Fibroblast of skin of left biceps (primary cell): ENCODE measurements around the gene ATXN7L1.
"Not testable (repeated sequence)": the region's sequence is repeated elsewhere in the genome, so short reads cannot be mapped to it uniquely, and the experiment has no call there.

Experiments
- DNase-seq, 2 experiments: peaks; one replicate each; pipeline ENCODE4 v3.0.0-alpha.2; 2013; ENCODE audit warnings: low read depth in 2 of 2

Gene ATXN7L1

GRCh38 chr7:105892387-105892786 lies 16.0 kb upstream of the ATXN7L1 start:
- no peak for DNase-seq

GRCh38 chr7:105890290-105890997 lies 14.0 kb upstream of the ATXN7L1 start:
- no peak for DNase-seq

GRCh38 chr7:105887569-105888189 lies 11.3 kb upstream of the ATXN7L1 start:
- no peak for DNase-seq

GRCh38 chr7:105886776-105887175 lies 10.4 kb upstream of the ATXN7L1 start:
- DNase-seq, result no peak

GRCh38 chr7:105885387-105886111 lies 9.2 kb upstream of the ATXN7L1 start:
- DNase-seq, result no peak

GRCh38 chr7:105883179-105883578 lies 6.8 kb upstream of the ATXN7L1 start:
- not testable (repeated sequence) for DNase-seq

- no peak for DNase-seq
Measured at GRCh38 chr7:105881439-105881838, 5.0 kb upstream of the ATXN7L1 start.

- no peak for DNase-seq
Measured at GRCh38 chr7:105880571-105881330, 4.4 kb upstream of the ATXN7L1 start.

GRCh38 chr7:105879782-105880181 lies 3.4 kb upstream of the ATXN7L1 start:
- no peak for DNase-seq

- no peak for DNase-seq
Measured at GRCh38 chr7:105878746-105879605, 2.6 kb upstream of the ATXN7L1 start.

GRCh38 chr7:105877736-105878135 lies 1.3 kb upstream of the ATXN7L1 start:
- DNase-seq, result no peak

GRCh38 chr7:105876964-105877601 lies 684 bp upstream of the ATXN7L1 start:
- DNase-seq, result no peak

GRCh38 chr7:105875505-105875904 lies 894 bp downstream of the ATXN7L1 start:
- no peak for DNase-seq

- no peak for DNase-seq
Measured at GRCh38 chr7:105874055-105874454, 2.3 kb downstream of the ATXN7L1 start.

GRCh38 chr7:105872491-105872890 lies 3.9 kb downstream of the ATXN7L1 start:
- DNase-seq, result no peak

GRCh38 chr7:105871142-105871541 lies 5.3 kb downstream of the ATXN7L1 start:
- DNase-seq, result no peak

GRCh38 chr7:105866102-105866801 lies 10.1 kb downstream of the ATXN7L1 start:
- DNase-seq, result no peak

- no peak for DNase-seq
Measured at GRCh38 chr7:105863876-105864275, 12.5 kb downstream of the ATXN7L1 start.

GRCh38 chr7:105862770-105863169 lies 13.6 kb downstream of the ATXN7L1 start:
- no peak for DNase-seq

GRCh38 chr7:105862276-105862675 lies 14.1 kb downstream of the ATXN7L1 start:
- DNase-seq, result no peak
